Astrocyte of the cerebellum (primary cell): ENCODE measurements around the gene AOC2.
A peak's percentile ranks its signal among the peaks of the same experiment; 100 is the strongest.

ENCODE experiments used
- DNase-seq: peaks from one replicate; pipeline ENCODE4 v3.0.0-alpha.2; 2011; ENCODE audit warnings: low read depth
- H3K4me3 ChIP-seq: 2 replicates; pipeline ENCODE4 v1.5.1; 2011; ENCODE audit warnings: mild to moderate bottlenecking, low read depth, low read length, moderate library complexity
- CTCF ChIP-seq: IDR thresholded peaks from 2 replicates; pipeline ENCODE4 v1.5.1; 2012; ENCODE audit warnings: low read length, low read depth, moderate library complexity, mild to moderate bottlenecking; ENCODE audit errors: missing control alignments
- in situ Hi-C: cut with HindIII; loops from 2 replicates; pipeline ENCODE4 v1.10.0; 2017; ENCODE audit warnings: low sequenced_read_pairs

AOC2 gene

GRCh38 chr17:42832213-42832933, 12.0 kb upstream of the AOC2 start:
- TF ChIP-seq CTCF = no peak
- DNase-seq = no peak
- peak overlapping the region; percentile 99 for H3K4me3 ChIP-seq
- in situ Hi-C loops = no loop called here

- peak; percentile 58 for DNase-seq
- TF ChIP-seq CTCF = no peak
- in situ Hi-C loops = no loop called here
- peak within 1 kb of the TSS; percentile 99 for H3K4me3 ChIP-seq
Observed at GRCh38 chr17:42832934-42833766, 11.2 kb upstream of the AOC2 start, which contains the start of gene PSME3. TSS of gene PSME3 (plus strand) at chr17:42833397. CDS start at chr17:42833632, 235 bp downstream.

- in situ Hi-C loops = no loop called here
- H3K4me3 ChIP-seq = peak overlapping the region; percentile 99
- DNase-seq = no peak
- TF ChIP-seq CTCF = no peak
Observed at GRCh38 chr17:42833767-42834422, 10.5 kb upstream of the AOC2 start.

- in situ Hi-C loops = loop anchor here (5.0 kb wide), 1 partner anchor 47 kb away; no protein-coding TSS in a partner anchor
- no peak for DNase-seq
- no peak for TF ChIP-seq CTCF
- H3K4me3 ChIP-seq = no peak overlapping the region
Observed at GRCh38 chr17:42835732-42836131, 8.6 kb upstream of the AOC2 start.

- TF ChIP-seq CTCF = no peak
- DNase-seq = no peak
- in situ Hi-C loops = no loop called here
- no peak overlapping the region for H3K4me3 ChIP-seq
Observed at GRCh38 chr17:42841975-42842685, 2.2 kb upstream of the AOC2 start.
